Calu3 (cell line): Measurements from ENCODE around the gene CEACAM16. TPM values are rescaled to one million over a fixed set of nuclear protein-coding genes. Genes with fewer than 3 reads are reported as not detected.

ENCODE experiments used
- BruUV-seq: library from RNA; stranded (reverse); fragments of 400-500 nt; replicated peaks from 2 replicates; lab custom pipeline; 2021; lab: Mats Ljungman, UMichigan
- CTCF ChIA-PET: fragments of 300-600 bp; sonication (Branson Sonifier 250); formaldehyde crosslinking; loops from one replicate; lab custom pipeline; 2022; ENCODE audit warnings: antibody characterized with exemption; lab: Charles Lee
- DNase-seq: peaks from one replicate; pipeline ENCODE4 v3.0.0; 2022
- H3K27ac Mint-ChIP-seq: one replicate; pipeline ENCODE4 v1.8.0; 2022; ENCODE audit warnings: mixed read lengths; ENCODE audit not compliant: unreplicated experiment
- H3K27me3 Mint-ChIP-seq: one replicate; pipeline ENCODE4 v1.8.0; 2022; ENCODE audit warnings: mixed read lengths; ENCODE audit not compliant: unreplicated experiment
- H3K36me3 Mint-ChIP-seq: one replicate; pipeline ENCODE4 v1.8.0; 2022; ENCODE audit warnings: mild to moderate bottlenecking, moderate library complexity, mixed read lengths; ENCODE audit not compliant: insufficient read depth, unreplicated experiment
- H3K4me1 Mint-ChIP-seq: one replicate; pipeline ENCODE4 v1.8.0; 2022; ENCODE audit warnings: mild to moderate bottlenecking, low read depth, mixed read lengths; ENCODE audit not compliant: unreplicated experiment
- H3K4me3 Mint-ChIP-seq: one replicate; pipeline ENCODE4 v1.8.0; 2022; ENCODE audit warnings: mild to moderate bottlenecking, low read depth, moderate library complexity, mixed read lengths; ENCODE audit not compliant: unreplicated experiment
- H3K9me3 Mint-ChIP-seq: one replicate; pipeline ENCODE4 v1.8.0; 2022; ENCODE audit warnings: low read depth, mixed read lengths; ENCODE audit not compliant: unreplicated experiment
- CTCF ChIP-seq: fragments of 200-600 bp; IDR thresholded peaks from one replicate; pipeline ENCODE4 v1.8.0; 2022; ENCODE audit warnings: antibody characterized with exemption; ENCODE audit not compliant: unreplicated experiment
- intact Hi-C: fragments of 100-400 bp; cut with micrococcal nuclease; formaldehyde crosslinking; loops from one replicate; pipeline ENCODE4 v1.10.0; 2022; ENCODE audit not compliant: unreplicated experiment
- total RNA-seq: library from RNA; stranded (reverse); gene quantifications from 2 replicates; pipeline ENCODE4 v1.2.3, GENCODE V29; 2022

Gene CEACAM16
- total RNA-seq, 1 experiment from 2014 or later, result 0.38 TPM

- CTCF ChIA-PET, result interaction anchor here (0.9 to 1.7 kb wide), 4 partner anchors 34 to 184 kb away, joined by 3 read pairs; partner anchors contain the start of gene NECTIN2
- Mint-ChIP-seq H3K4me3 (no peak overlapping the region), H3K36me3 (peaks cover 96% of the 10 kb centered on the region), H3K27me3 (no peaks in the 10 kb centered on the region), H3K9me3 (no peaks in the 10 kb centered on the region), H3K4me1 (peaks cover 18% of the 10 kb centered on the region), H3K27ac (peak overlapping the region; percentile 45)
- no peak for TF ChIP-seq CTCF
- BruUV-seq, result no TSS peak
- DNase-seq, result no peak
- intact Hi-C loops, result no loop called here
These were observed 37.0 kb upstream of the CEACAM16 start for GRCh38 chr19:44661904-44662303.

GRCh38 chr19:44662691-44663385, 36.1 kb upstream of the CEACAM16 start:
- CTCF ChIA-PET, result interaction anchor here (0.8 to 1.7 kb wide), 5 partner anchors 8 to 183 kb away, joined by 3 to 4 read pairs (median 3); partner anchors contain the start of gene NECTIN2
- DNase-seq, result no peak
- H3K27ac Mint-ChIP-seq, result peak overlapping the region; percentile 45
- peaks cover 89% of the 10 kb centered on the region for H3K36me3 Mint-ChIP-seq
- no peaks in the 10 kb centered on the region for H3K9me3 Mint-ChIP-seq
- TF ChIP-seq CTCF, result no peak
- H3K27me3 Mint-ChIP-seq, result no peaks in the 10 kb centered on the region
- intact Hi-C loops, result no loop called here
- peaks cover 9% of the 10 kb centered on the region for H3K4me1 Mint-ChIP-seq
- H3K4me3 Mint-ChIP-seq, result no peak overlapping the region
- BruUV-seq, result TSS peak; percentile 32

GRCh38 chr19:44663996-44664395, 35.0 kb upstream of the CEACAM16 start:
- no peak overlapping the region for H3K4me3 Mint-ChIP-seq
- BruUV-seq, result no TSS peak
- peak overlapping the region; percentile 45 for H3K27ac Mint-ChIP-seq
- CTCF ChIA-PET, result interaction anchor here (0.8 to 1.1 kb wide), 2 partner anchors 9 to 13 kb away, joined by 3 to 4 read pairs; no protein-coding TSS in a partner anchor
- intact Hi-C loops, result no loop called here
- H3K27me3 Mint-ChIP-seq, result no peaks in the 10 kb centered on the region
- H3K36me3 Mint-ChIP-seq, result peaks cover 80% of the 10 kb centered on the region
- TF ChIP-seq CTCF, result no peak
- H3K4me1 Mint-ChIP-seq, result peaks cover 8% of the 10 kb centered on the region
- no peak for DNase-seq
- no peaks in the 10 kb centered on the region for H3K9me3 Mint-ChIP-seq

GRCh38 chr19:44664976-44665375, 34.0 kb upstream of the CEACAM16 start:
- peaks cover 16% of the 10 kb centered on the region for H3K4me1 Mint-ChIP-seq
- no TSS peak for BruUV-seq
- no peak overlapping the region for H3K4me3 Mint-ChIP-seq
- no peak for DNase-seq
- intact Hi-C loops, result no loop called here
- no peaks in the 10 kb centered on the region for H3K27me3 Mint-ChIP-seq
- no peaks in the 10 kb centered on the region for H3K9me3 Mint-ChIP-seq
- peaks cover 80% of the 10 kb centered on the region for H3K36me3 Mint-ChIP-seq
- H3K27ac Mint-ChIP-seq, result peak overlapping the region; percentile 77
- CTCF ChIA-PET, result no interaction called here
- no peak for TF ChIP-seq CTCF
